Neuronal stem cell (in vitro differentiated cells): Measurements from ENCODE around the gene FHOD3.

Source experiments
- DNase-seq: peaks from one replicate; pipeline ENCODE4 v3.0.0-alpha.2; 2013; ENCODE audit warnings: low spot score
- H2AFZ ChIP-seq: one replicate; pipeline ENCODE4 v1.6.1; 2013; ENCODE audit warnings: mild to moderate bottlenecking, low read length, inconsistent platforms
- H2AK5ac ChIP-seq: 2 replicates; pipeline ENCODE4 v1.6.1; 2013; ENCODE audit warnings: low read depth, mild to moderate bottlenecking, inconsistent platforms, low read length, moderate library complexity, mixed read lengths
- H2BK120ac ChIP-seq: 2 replicates; pipeline ENCODE4 v1.6.1; 2013; ENCODE audit warnings: low read depth, mild to moderate bottlenecking, inconsistent platforms, low read length, moderate library complexity, mixed read lengths
- H2BK12ac ChIP-seq: one replicate; pipeline ENCODE4 v1.6.1; 2013; ENCODE audit warnings: low read length, inconsistent platforms
- H2BK15ac ChIP-seq: 2 replicates; pipeline ENCODE4 v1.6.1; 2013; ENCODE audit warnings: mild to moderate bottlenecking, low read length, inconsistent platforms, mixed read lengths
- H2BK5ac ChIP-seq: one replicate; pipeline ENCODE4 v1.6.1; 2013; ENCODE audit warnings: inconsistent platforms, mild to moderate bottlenecking, low read length, moderate library complexity
- H3K14ac ChIP-seq: one replicate; pipeline ENCODE4 v1.6.1; 2013; ENCODE audit warnings: low read length, inconsistent platforms
- H3K18ac ChIP-seq: 2 replicates; pipeline ENCODE4 v1.6.1; 2013; ENCODE audit warnings: low read length, inconsistent platforms
- H3K23ac ChIP-seq: 2 replicates; pipeline ENCODE4 v1.6.1; 2013; ENCODE audit warnings: low read depth, mild to moderate bottlenecking, mixed read lengths, low read length, inconsistent platforms; ENCODE audit not compliant: poor library complexity
- H3K27ac ChIP-seq: replicated peaks from 3 replicates; pipeline ENCODE4 v1.5.1; 2013; ENCODE audit warnings: low read length, inconsistent platforms
- H3K27me3 ChIP-seq, 3 experiments: 2 replicates each; pipeline ENCODE4 v1.6.1; 2013; ENCODE audit warnings: low read length in 3 of 3, mild to moderate bottlenecking in 2 of 3, inconsistent platforms in 1 of 3, low read depth in 1 of 3, mixed read lengths in 1 of 3, moderate library complexity in 1 of 3; ENCODE audit not compliant: control insufficient read depth in 3 of 3, insufficient read depth in 3 of 3
- H3K36me3 ChIP-seq, 2 donors: replicated peaks in 1 of 2; 2 replicates each; pipeline ENCODE4 v1.6.1; 2013; ENCODE audit warnings: low read length in 2 of 2; ENCODE audit not compliant: control insufficient read depth in 2 of 2, insufficient read depth in 2 of 2
- H3K4ac ChIP-seq: 2 replicates; pipeline ENCODE4 v1.6.1; 2013; ENCODE audit warnings: inconsistent platforms, mild to moderate bottlenecking, low read length, moderate library complexity
- H3K4me1 ChIP-seq, 2 donors: 1 replicate in 1 of 2; 2 replicates in 1 of 2; pipeline ENCODE4 v1.6.1; 2013; ENCODE audit warnings: low read length in 2 of 2, low read depth in 1 of 2; ENCODE audit not compliant: control insufficient read depth in 2 of 2, insufficient read depth in 1 of 2
- H3K4me2 ChIP-seq: one replicate; pipeline ENCODE4 v1.6.1; 2013; ENCODE audit warnings: mild to moderate bottlenecking, low read length, inconsistent platforms; ENCODE audit not compliant: insufficient read depth, poor library complexity, severe bottlenecking
- H3K4me3 ChIP-seq, 2 donors: 2 replicates each; pipeline ENCODE4 v1.5.1; 2013; ENCODE audit warnings: low read length in 2 of 2, mild to moderate bottlenecking in 2 of 2, inconsistent platforms in 1 of 2, moderate library complexity in 1 of 2
- H3K79me1 ChIP-seq: one replicate; pipeline ENCODE4 v1.6.1; 2013; ENCODE audit warnings: low read depth, mild to moderate bottlenecking, inconsistent platforms, low read length, moderate library complexity
- H3K9ac ChIP-seq: one replicate; pipeline ENCODE4 v1.6.1; 2013; ENCODE audit warnings: mild to moderate bottlenecking, low read depth, low read length, inconsistent platforms; ENCODE audit not compliant: poor library complexity
- H3K9me3 ChIP-seq, 2 donors: replicated peaks in 1 of 2; 2 replicates each; pipeline versions ENCODE3 to v1.6.1; 2013; ENCODE audit warnings: low read length in 2 of 2, mild to moderate bottlenecking in 2 of 2, inconsistent platforms in 1 of 2, low read depth in 1 of 2, mixed read lengths in 1 of 2, moderate library complexity in 1 of 2; ENCODE audit not compliant: control insufficient read depth in 2 of 2, insufficient read depth in 1 of 2
- H4K8ac ChIP-seq: one replicate; pipeline ENCODE4 v1.6.1; 2013; ENCODE audit warnings: low read depth, mild to moderate bottlenecking, inconsistent platforms, low read length, moderate library complexity
- H4K91ac ChIP-seq: one replicate; pipeline ENCODE4 v1.6.1; 2013; ENCODE audit warnings: low read length, low read depth, mild to moderate bottlenecking, inconsistent platforms; ENCODE audit not compliant: poor library complexity
- WGBS, 2 donors: extraction: QIAGEN DNeasy Blood & Tissue Kit; methylation state at CpG; one replicate each; pipeline ENCODE4 v1.1.7; 2013; ENCODE audit warnings: missing lambda C conversion rate in 2 of 2, mixed read lengths in 1 of 2; ENCODE audit not compliant: insufficient read length in 2 of 2, insufficient replicate concordance in 1 of 2; ENCODE audit errors: extremely low coverage in 2 of 2; 5-methylcytosine and 5-hydroxymethylcytosine counted together

Gene FHOD3

DNA sequence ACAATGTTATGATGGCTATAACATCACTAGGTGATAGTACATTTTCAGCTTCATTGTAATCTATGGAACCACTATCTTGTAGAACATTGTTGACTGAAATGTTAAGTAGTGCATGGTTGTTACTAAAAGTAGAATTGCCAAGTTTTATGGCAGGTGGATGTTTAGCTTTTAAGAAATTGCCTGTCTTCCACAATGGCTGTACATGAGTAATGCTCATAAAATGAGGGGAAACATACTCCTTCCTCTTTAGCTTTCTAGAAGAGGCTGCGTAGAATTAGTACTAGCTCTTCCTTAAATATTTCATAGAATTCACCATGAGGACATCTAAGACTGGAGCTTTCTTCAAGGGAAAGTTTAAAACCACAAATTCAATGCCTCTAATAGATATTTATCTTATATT is 370.3 kb downstream of the FHOD3 start:
- Histone ChIP-seq H3K79me1 (no peaks in the 10 kb centered on the region), H3K4me1 (no peaks in the 10 kb centered on the region)
- no CpG with 5 or more reads among the region's 1 CpG for WGBS, 2 donors

DNA sequence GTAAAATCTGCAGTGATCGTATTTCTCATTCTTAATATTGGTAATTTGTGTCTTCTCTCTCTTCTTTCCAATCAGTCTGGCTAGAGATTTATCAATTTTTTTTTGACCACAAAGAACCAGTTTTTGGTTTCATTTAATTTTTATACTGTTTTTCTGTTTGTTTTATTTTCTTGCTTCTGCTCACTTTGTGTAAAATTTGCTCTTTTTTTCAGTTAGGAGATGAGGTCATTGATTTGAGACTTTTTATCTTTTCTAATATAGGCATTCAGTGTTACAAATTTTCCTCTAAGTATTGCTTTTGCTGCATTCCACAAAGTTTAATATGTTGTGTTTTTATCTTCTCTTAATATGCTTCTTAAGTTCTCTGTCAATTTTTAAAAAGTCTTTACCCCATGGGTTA is 370.8 kb downstream of the FHOD3 start:
- H3K18ac ChIP-seq, result no peak overlapping the region
- no peak overlapping the region for H4K8ac ChIP-seq
- DNase-seq, result no peak
- no peak overlapping the region for H3K4me3 ChIP-seq
- no peaks in the 10 kb centered on the region for H3K4me1 ChIP-seq
- peaks cover 0 to 2% of the 10 kb centered on the region in 2 donors for H3K9me3 ChIP-seq
- H3K23ac ChIP-seq, result no peak overlapping the region
- H2BK12ac ChIP-seq, result no peak overlapping the region
- no peak overlapping the region for H2BK5ac ChIP-seq
- H4K91ac ChIP-seq, result no peak overlapping the region
- H2AFZ ChIP-seq, result no peak overlapping the region
- no peaks in the 10 kb centered on the region for H3K27me3 ChIP-seq
- no CpG with 5 or more reads among the region's 1 CpG for WGBS, 2 donors
- H3K27ac ChIP-seq, result no peak overlapping the region
- H2BK120ac ChIP-seq, result no peak overlapping the region
- H3K79me1 ChIP-seq, result no peaks in the 10 kb centered on the region
- H3K4me2 ChIP-seq, result no peak overlapping the region
- H3K14ac ChIP-seq, result no peak overlapping the region
- H3K4ac ChIP-seq, result no peak overlapping the region
- H3K9ac ChIP-seq, result no peak overlapping the region
- no peak overlapping the region for H2BK15ac ChIP-seq
- H3K36me3 ChIP-seq, result peaks cover 2 to 5% of the 10 kb centered on the region in 2 donors
- no peak overlapping the region for H2AK5ac ChIP-seq

More for the DNA sequence above, 370.3 kb downstream of the FHOD3 start:
- Histone ChIP-seq H3K27ac (no peak overlapping the region), H3K14ac (no peak overlapping the region), H4K91ac (no peak overlapping the region), H2BK120ac (no peak overlapping the region), H2BK5ac (no peak overlapping the region), H4K8ac (no peak overlapping the region), H3K9ac (no peak overlapping the region), H3K4ac (no peak overlapping the region), H3K9me3 (peaks cover 0 to 2% of the 10 kb centered on the region in 2 donors), H3K36me3 (peaks cover 2 to 8% of the 10 kb centered on the region in 2 donors), H2AFZ (no peak overlapping the region), H3K27me3 (no peaks in the 10 kb centered on the region), H3K4me3 (no peak overlapping the region), H3K4me2 (no peak overlapping the region), H3K18ac (no peak overlapping the region), H2AK5ac (no peak overlapping the region), H3K23ac (no peak overlapping the region), H2BK15ac (no peak overlapping the region), H2BK12ac (no peak overlapping the region)
- no peak for DNase-seq

GRCh38 chr18:36672437-36673344 is 375.2 kb downstream of the FHOD3 start:
- no peak overlapping the region for H4K91ac ChIP-seq
- H2BK120ac ChIP-seq, result no peak overlapping the region
- H3K23ac ChIP-seq, result no peak overlapping the region
- no peak overlapping the region for H3K4me3 ChIP-seq
- no peak overlapping the region for H3K14ac ChIP-seq
- DNase-seq, result no peak
- H2BK5ac ChIP-seq, result no peak overlapping the region
- no peaks in the 10 kb centered on the region for H3K4me1 ChIP-seq
- no peak overlapping the region for H3K9ac ChIP-seq
- H3K4ac ChIP-seq, result no peak overlapping the region
- peaks cover 0 to 9% of the 10 kb centered on the region in 2 donors for H3K36me3 ChIP-seq
- no peak overlapping the region for H2BK12ac ChIP-seq
- H2AK5ac ChIP-seq, result no peak overlapping the region
- no peak overlapping the region for H4K8ac ChIP-seq
- no peak overlapping the region for H3K18ac ChIP-seq
- no peak overlapping the region for H3K4me2 ChIP-seq
- no peak overlapping the region for H3K27ac ChIP-seq
- no peak overlapping the region for H2AFZ ChIP-seq
- peaks cover 2 to 20% of the 10 kb centered on the region in 2 donors for H3K9me3 ChIP-seq
- no CpG with 5 or more reads among the region's 11 CpGs for WGBS, 2 donors
- no peaks in the 10 kb centered on the region for H3K79me1 ChIP-seq
- no peaks in the 10 kb centered on the region for H3K27me3 ChIP-seq
- no peak overlapping the region for H2BK15ac ChIP-seq

DNA sequence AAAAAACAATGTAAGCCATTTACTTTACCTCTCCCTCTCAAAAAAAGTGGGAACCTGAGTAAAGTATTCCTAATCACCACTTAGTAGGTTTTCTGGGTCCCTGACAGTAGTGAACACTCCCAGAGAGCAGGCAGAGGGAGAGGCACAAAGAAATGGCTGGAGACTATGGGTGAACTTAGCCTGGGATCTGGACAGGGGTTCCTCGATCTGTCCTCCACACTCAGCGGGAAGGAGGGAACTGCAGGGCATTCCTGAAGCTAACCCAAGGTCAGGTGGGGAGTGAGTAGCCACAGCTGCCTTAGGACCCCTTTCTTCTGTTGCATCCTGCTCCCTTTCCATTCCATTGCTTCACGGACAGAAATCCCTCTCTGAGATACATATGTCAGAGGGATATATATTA is 375.9 kb downstream of the FHOD3 start:
- Histone ChIP-seq H3K9me3 (peaks cover 2 to 20% of the 10 kb centered on the region in 2 donors), H3K9ac (no peak overlapping the region), H3K14ac (no peak overlapping the region), H2BK12ac (no peak overlapping the region), H4K8ac (no peak overlapping the region), H3K23ac (no peak overlapping the region), H3K4me1 (no peaks in the 10 kb centered on the region), H2AK5ac (no peak overlapping the region), H2BK120ac (no peak overlapping the region), H3K4ac (no peak overlapping the region), H3K79me1 (no peaks in the 10 kb centered on the region), H3K18ac (no peak overlapping the region), H2BK5ac (no peak overlapping the region), H3K4me2 (no peak overlapping the region), H3K27me3 (no peaks in the 10 kb centered on the region), H3K36me3 (peaks cover 0 to 9% of the 10 kb centered on the region in 2 donors), H2BK15ac (no peak overlapping the region), H3K4me3 (no peak overlapping the region), H4K91ac (no peak overlapping the region), H3K27ac (no peak overlapping the region), H2AFZ (no peak overlapping the region)
- DNase-seq, result no peak
- WGBS, 2 donors, result no CpG with 5 or more reads among the region's 3 CpGs
